Naive thymus-derived CD8-positive, alpha-beta T cell (primary cell): Measurements from ENCODE around the gene KRT82. TPM values are rescaled to one million over a fixed set of nuclear protein-coding genes. Genes with fewer than 3 reads are reported as not detected.
A peak's percentile ranks its signal among the peaks of the same experiment; 100 is the strongest.
"Not testable (repeated sequence)": the region's sequence is repeated elsewhere in the genome, so short reads cannot be mapped to it uniquely, and the experiment has no call there.

Experiments used
- ATAC-seq, 2 donors: fragments of 150-1000 bp; cut with Tn5 transposase in 1 of 2; sonication (Bioruptor Pico), chemical (Tn5 transposase) in 1 of 2; 1 replicate in 1 of 2; 2 replicates in 1 of 2; pipeline ENCODE4 v1.10.0; 2021; ENCODE audit warnings: mild to moderate bottlenecking in 2 of 2, moderate library complexity in 2 of 2
- POLR2A ChIA-PET: fragments of 350-600 bp; sonication (Branson Sonifier 250); formaldehyde crosslinking; loops from one replicate; lab custom pipeline; 2021; ENCODE audit warnings: antibody characterized with exemption; lab: Charles Lee
- DNase-seq, 10 donors: peaks; one replicate each; pipeline versions ENCODE4 v3.0.0 to v3.0.0-alpha.2; 2020 to 2022
- H3K27ac Mint-ChIP-seq, 10 donors: one replicate each; pipeline ENCODE4 v1.8.0; 2020 to 2022; ENCODE audit warnings: mild to moderate bottlenecking in 10 of 10, mixed read lengths in 10 of 10, moderate library complexity in 4 of 10, inconsistent platforms in 1 of 10
- H3K27me3 Mint-ChIP-seq, 5 donors: one replicate each; pipeline ENCODE4 v1.8.0; 2021 to 2022; ENCODE audit warnings: mixed read lengths in 5 of 5
- H3K36me3 Mint-ChIP-seq, 3 donors: one replicate each; pipeline ENCODE4 v1.8.0; 2020 to 2022; ENCODE audit warnings: mixed read lengths in 3 of 3, mild to moderate bottlenecking in 2 of 3, inconsistent platforms in 1 of 3
- H3K4me1 Mint-ChIP-seq, 4 donors: one replicate each; pipeline ENCODE4 v1.8.0; 2021 to 2022; ENCODE audit warnings: mixed read lengths in 4 of 4
- H3K4me3 Mint-ChIP-seq, 10 donors: one replicate each; pipeline ENCODE4 v1.8.0; 2020 to 2022; ENCODE audit warnings: mild to moderate bottlenecking in 10 of 10, mixed read lengths in 10 of 10, moderate library complexity in 6 of 10, inconsistent platforms in 1 of 10
- H3K9me3 Mint-ChIP-seq, 9 donors: one replicate each; pipeline ENCODE4 v1.8.0; 2020 to 2022; ENCODE audit warnings: mixed read lengths in 9 of 9, mild to moderate bottlenecking in 3 of 9, inconsistent platforms in 1 of 9, moderate library complexity in 1 of 9
- polyA plus RNA-seq, 3 donors: library from polyadenylated mRNA; unstranded; fragments of 300-500 nt; fragmentation: Illumina TruSeq; gene quantifications; one replicate each; pipeline ENCODE4 v1.2.3, GENCODE V29; 2021
- total RNA-seq, 8 experiments: library from RNA in 2 of 8; stranded (reverse) in 2 of 8; gene quantifications; one replicate each; pipeline ENCODE4 v1.2.3 and lab custom pipeline; 2021 to 2026

The KRT82 gene
- total and polyA plus RNA-seq, 5 experiments from 2014 or later = not detected

GRCh38 chr12:52349196-52349595 is 56.9 kb downstream of the KRT82 start:
- Mint-ChIP-seq H3K36me3 (no peaks in the 10 kb centered on the region), H3K9me3 (no peaks in the 10 kb centered on the region), H3K27ac (no peak overlapping the region), H3K4me3 (no peak overlapping the region), H3K4me1 (peaks cover 22 to 34% (median 30%) of the 10 kb centered on the region in 4 donors), H3K27me3 (peaks cover 0 to 15% (median 1%) of the 10 kb centered on the region in 5 donors)
- POLR2A ChIA-PET = interaction anchor here (1.5 kb wide), 1 partner anchor 21 kb away, joined by 6 read pairs; no protein-coding TSS in a partner anchor
- DNase-seq (peak in 1 of 10 donors; percentile 34), ATAC-seq (no peak)

- DNase-seq (peak in 1 of 10 donors; percentile 8), ATAC-seq (no peak)
- peaks cover 0 to 3% (median 0%) of the 10 kb centered on the region in 9 donors for H3K9me3 Mint-ChIP-seq
- H3K4me1 Mint-ChIP-seq = peaks cover 19 to 24% (median 23%) of the 10 kb centered on the region in 4 donors
- H3K4me3 Mint-ChIP-seq = no peak overlapping the region
- POLR2A ChIA-PET = interaction anchor here (0.7 kb wide), 1 partner anchor 550 kb away, joined by 6 read pairs; no protein-coding TSS in a partner anchor
- peaks cover 0 to 12% (median 0%) of the 10 kb centered on the region in 5 donors for H3K27me3 Mint-ChIP-seq
- peak overlapping the region in 1 of 10 donors; percentile 18 for H3K27ac Mint-ChIP-seq
- H3K36me3 Mint-ChIP-seq = no peaks in the 10 kb centered on the region
These were observed 58.3 kb downstream of the KRT82 start for GRCh38 chr12:52347551-52348510.

DNA sequence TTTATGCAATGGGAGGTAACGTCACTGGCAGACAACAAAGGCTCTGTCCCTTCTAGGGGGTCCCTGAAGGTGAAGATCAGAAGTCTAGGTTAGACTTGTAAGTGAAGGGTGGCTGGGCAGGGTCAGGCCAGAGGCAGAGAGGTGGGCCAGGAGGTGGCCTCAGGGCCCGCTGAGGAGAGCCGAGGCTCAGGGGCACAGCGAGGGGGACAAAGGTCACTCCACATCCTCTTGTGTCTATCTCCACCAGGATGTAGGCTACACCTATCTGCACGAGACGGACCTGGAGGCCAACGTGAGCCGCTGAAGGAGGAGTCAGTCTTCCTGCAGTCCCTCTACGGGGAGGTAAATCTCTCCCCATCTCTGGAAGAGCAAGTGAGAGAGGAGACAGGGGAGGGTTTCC is 59.1 kb downstream of the KRT82 start:
- peak in 1 of 10 donors; percentile 61 for DNase-seq
- Mint-ChIP-seq H3K27me3 (peaks cover 0 to 12% (median 0%) of the 10 kb centered on the region in 5 donors), H3K4me3 (no peak overlapping the region), H3K27ac (no peak overlapping the region), H3K36me3 (no peaks in the 10 kb centered on the region), H3K4me1 (peaks cover 13 to 16% (median 15%) of the 10 kb centered on the region in 4 donors), H3K9me3 (peaks cover 0 to 3% (median 0%) of the 10 kb centered on the region in 9 donors)
- no peak for ATAC-seq
- POLR2A ChIA-PET = no interaction called here

DNA sequence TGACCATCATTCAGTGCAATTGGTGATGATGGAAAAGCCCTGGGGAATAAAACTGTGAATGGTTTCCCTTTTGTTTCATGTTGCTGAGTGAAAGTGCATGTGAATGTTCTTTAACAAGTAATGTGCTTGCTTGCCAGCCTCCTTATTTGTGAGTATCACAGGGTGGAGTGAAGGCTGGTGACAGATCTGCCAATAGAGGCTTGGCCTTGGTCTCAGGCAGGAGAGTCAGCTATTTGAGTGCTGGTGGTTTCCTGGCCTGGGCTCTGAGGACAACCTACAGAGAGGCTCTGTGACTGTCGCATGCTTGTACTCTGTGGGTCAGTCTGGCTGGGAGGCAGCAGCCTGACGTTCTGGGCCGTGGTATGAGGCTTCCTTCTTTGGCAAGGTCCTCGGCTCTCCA is 59.5 kb downstream of the KRT82 start:
- DNase-seq (no peak), ATAC-seq (no peak)
- H3K27me3 Mint-ChIP-seq = peaks cover 0 to 13% (median 0%) of the 10 kb centered on the region in 5 donors
- peak overlapping the region in 1 of 10 donors; percentile 13 for H3K27ac Mint-ChIP-seq
- no peak overlapping the region for H3K4me3 Mint-ChIP-seq
- peaks cover 10 to 12% (median 11%) of the 10 kb centered on the region in 4 donors for H3K4me1 Mint-ChIP-seq
- H3K36me3 Mint-ChIP-seq = no peaks in the 10 kb centered on the region
- peaks cover 0 to 3% (median 0%) of the 10 kb centered on the region in 9 donors for H3K9me3 Mint-ChIP-seq
- POLR2A ChIA-PET = no interaction called here

- POLR2A ChIA-PET, H3K4me1 Mint-ChIP-seq, H3K36me3 Mint-ChIP-seq, ATAC-seq, H3K4me3 Mint-ChIP-seq, H3K9me3 Mint-ChIP-seq: not testable (repeated sequence)
- peak overlapping the region in 1 of 10 donors; percentile 31 for H3K27ac Mint-ChIP-seq
- peak in 1 of 10 donors; percentile 4 for DNase-seq
- peaks cover 0 to 11% (median 0%) of the 10 kb centered on the region in 5 donors for H3K27me3 Mint-ChIP-seq
These were observed 61.1 kb downstream of the KRT82 start for GRCh38 chr12:52345041-52345440.

DNA sequence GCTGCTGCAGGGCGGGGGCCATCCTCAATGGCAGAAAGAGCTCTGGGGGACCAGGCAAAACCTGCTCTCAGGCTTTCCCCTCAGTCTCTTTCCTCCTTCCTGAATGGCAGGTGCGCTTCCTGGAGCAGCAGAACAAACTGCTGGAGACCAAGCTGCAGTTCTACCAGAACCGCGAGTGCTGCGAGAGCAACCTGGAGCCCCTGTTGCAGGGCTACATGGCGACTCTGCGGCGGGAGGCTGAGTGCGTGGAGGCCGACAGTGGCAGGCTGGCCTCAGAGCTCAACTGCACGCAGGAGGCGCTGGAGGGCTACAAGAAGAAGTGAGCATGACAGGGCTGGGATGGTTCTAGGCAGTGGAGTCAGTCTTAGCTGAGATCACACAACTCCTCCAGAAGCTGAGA is 62.0 kb downstream of the KRT82 start:
- peak in 1 of 10 donors; percentile 58 for DNase-seq
- peaks cover 0 to 3% (median 0%) of the 10 kb centered on the region in 9 donors for H3K9me3 Mint-ChIP-seq
- ATAC-seq = no peak
- H3K4me1 Mint-ChIP-seq = peaks cover 0 to 4% (median under 1%) of the 10 kb centered on the region in 4 donors
- POLR2A ChIA-PET = no interaction called here
- H3K36me3 Mint-ChIP-seq = no peaks in the 10 kb centered on the region
- peaks cover 0 to 11% (median 6%) of the 10 kb centered on the region in 5 donors for H3K27me3 Mint-ChIP-seq
- H3K4me3 Mint-ChIP-seq = no peak overlapping the region
- H3K27ac Mint-ChIP-seq = no peak overlapping the region

Other genes with a start within 250 kb of the KRT82 start
- gene KRT80, start 214.3 kb downstream of the KRT82 start, total RNA-seq = not detected
- gene KRT80, start 214.3 kb downstream of the KRT82 start, polyA plus RNA-seq = not detected
- gene KRT7, start 173.1 kb downstream of the KRT82 start, total RNA-seq = not detected
- gene KRT7, start 173.1 kb downstream of the KRT82 start, polyA plus RNA-seq = not detected
- not detected for gene KRT86, start 131.7 kb downstream of the KRT82 start, total RNA-seq
- gene KRT86, start 131.7 kb downstream of the KRT82 start, polyA plus RNA-seq = not detected
- not detected for gene KRT81, start 114.8 kb downstream of the KRT82 start, total RNA-seq
- not detected for gene KRT81, start 114.8 kb downstream of the KRT82 start, polyA plus RNA-seq
- gene KRT83, start 84.9 kb downstream of the KRT82 start, total RNA-seq = not detected
- not detected for gene KRT83, start 84.9 kb downstream of the KRT82 start, polyA plus RNA-seq
- not detected for gene KRT85, start 38.9 kb downstream of the KRT82 start, total RNA-seq
- not detected for gene KRT85, start 38.9 kb downstream of the KRT82 start, polyA plus RNA-seq
- gene KRT84, start 20.7 kb downstream of the KRT82 start, total RNA-seq = not detected
- not detected for gene KRT84, start 20.7 kb downstream of the KRT82 start, polyA plus RNA-seq
- not detected for gene KRT75, start 28.0 kb upstream of the KRT82 start, total RNA-seq
- not detected for gene KRT75, start 28.0 kb upstream of the KRT82 start, polyA plus RNA-seq
- gene KRT6B, start 45.8 kb upstream of the KRT82 start, total RNA-seq = not detected
- not detected for gene KRT6B, start 45.8 kb upstream of the KRT82 start, polyA plus RNA-seq
- not detected for gene KRT6C, start 67.5 kb upstream of the KRT82 start, total RNA-seq
- gene KRT6C, start 67.5 kb upstream of the KRT82 start, polyA plus RNA-seq = not detected
- gene KRT6A, start 86.9 kb upstream of the KRT82 start, total RNA-seq = not detected
- not detected for gene KRT6A, start 86.9 kb upstream of the KRT82 start, polyA plus RNA-seq
- gene KRT5, start 114.1 kb upstream of the KRT82 start, total RNA-seq = not detected
- not detected for gene KRT5, start 114.1 kb upstream of the KRT82 start, polyA plus RNA-seq
- gene KRT71, start 146.8 kb upstream of the KRT82 start, total RNA-seq = not detected
- not detected for gene KRT71, start 146.8 kb upstream of the KRT82 start, polyA plus RNA-seq
- gene KRT74, start 167.5 kb upstream of the KRT82 start, total RNA-seq = under 1 TPM in 1 of 2 experiments, not detected in 1; 0.26 TPM
- not detected for gene KRT74, start 167.5 kb upstream of the KRT82 start, polyA plus RNA-seq
- gene KRT72, start 195.1 kb upstream of the KRT82 start, total RNA-seq = 10 to 100 TPM; 11.4 to 11.6 TPM
- gene KRT72, start 195.1 kb upstream of the KRT82 start, polyA plus RNA-seq = under 1 TPM in 2 of 3 donors, not detected in 1; 0.12 to 0.46 TPM
- 1 to 10 TPM; 8.5 to 10.0 TPM for gene KRT73, start 212.2 kb upstream of the KRT82 start, total RNA-seq
- 10 to 100 TPM in 1 of 3 donors, 1 to 10 TPM in 1, under 1 TPM in 1; 0.72 to 10.0 (median 1.8) TPM for gene KRT73, start 212.2 kb upstream of the KRT82 start, polyA plus RNA-seq
- gene KRT2, start 245.9 kb upstream of the KRT82 start, total RNA-seq = under 1 TPM; 0.62 to 0.77 TPM
- gene KRT2, start 245.9 kb upstream of the KRT82 start, polyA plus RNA-seq = 1 to 10 TPM; 1.1 to 3.4 (median 1.2) TPM